Measurements from ENCODE around the gene PIGP. TPM values are rescaled to one million over a fixed set of nuclear protein-coding genes. Genes with fewer than 3 reads are reported as not detected.
"Not testable (repeated sequence)": the region's sequence is repeated elsewhere in the genome, so short reads cannot be mapped to it uniquely, and the experiment has no call there.

The PIGP gene
- polyA plus RNA-seq, 1 donor = 25.5 TPM

GRCh38 chr21:37045149-37045548, 27.7 kb downstream of the PIGP start:
- DNase-seq = no peak

GRCh38 chr21:37044643-37045042, 28.2 kb downstream of the PIGP start:
- no peak for DNase-seq

DNA sequence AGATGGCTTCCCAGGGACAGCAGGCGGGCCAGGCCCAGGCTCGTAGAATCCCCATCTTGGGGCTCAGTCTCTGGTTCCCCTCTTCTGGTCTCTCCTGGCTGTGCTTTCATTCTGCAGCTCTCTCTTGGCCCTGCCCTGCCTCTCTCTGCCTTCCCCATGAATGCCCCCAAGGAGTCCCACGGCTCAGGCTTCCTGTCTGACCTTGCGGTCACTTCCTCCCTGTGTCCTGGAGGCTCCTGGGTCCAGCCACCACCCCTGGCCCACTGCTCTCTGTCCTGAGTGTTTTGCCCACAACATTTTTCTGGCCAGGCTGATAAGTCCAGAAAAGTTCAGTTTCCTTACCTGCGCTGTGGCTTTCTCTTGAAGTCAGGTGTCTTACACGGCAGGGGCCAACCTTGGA, 29.1 kb downstream of the PIGP start:
- DNase-seq = no peak

GRCh38 chr21:37041706-37042271, 31.1 kb downstream of the PIGP start:
- DNase-seq = no peak

DNA sequence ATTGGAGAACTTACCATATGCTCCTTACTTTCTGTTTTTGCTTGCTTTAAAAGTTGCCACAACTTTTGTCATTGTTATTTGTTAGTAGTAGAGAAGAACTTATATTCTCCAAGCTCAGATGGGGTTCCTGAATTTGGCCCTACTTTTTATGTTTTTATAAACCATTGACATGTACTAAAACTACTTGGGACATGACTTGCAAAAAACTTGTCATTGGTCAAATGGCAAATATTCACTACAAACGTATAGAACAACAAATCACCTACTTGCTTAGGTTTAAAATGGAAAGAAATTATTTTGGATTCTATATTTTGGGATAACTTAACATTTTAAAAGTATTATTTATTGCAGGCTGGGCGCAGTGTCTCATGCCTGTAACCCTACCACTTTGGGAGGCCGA, 32.7 kb downstream of the PIGP start:
- DNase-seq = no peak

GRCh38 chr21:37039411-37040075, 33.3 kb downstream of the PIGP start:
- DNase-seq = no peak

- DNase-seq = no peak
Observed at GRCh38 chr21:37036177-37036576, 36.7 kb downstream of the PIGP start.

GRCh38 chr21:37034394-37034793, 38.5 kb downstream of the PIGP start:
- DNase-seq = not testable (repeated sequence)

GRCh38 chr21:37032877-37033471, 39.9 kb downstream of the PIGP start:
- no peak for DNase-seq

- DNase-seq = no peak
Observed at GRCh38 chr21:37032293-37032692, 40.6 kb downstream of the PIGP start.

DNA sequence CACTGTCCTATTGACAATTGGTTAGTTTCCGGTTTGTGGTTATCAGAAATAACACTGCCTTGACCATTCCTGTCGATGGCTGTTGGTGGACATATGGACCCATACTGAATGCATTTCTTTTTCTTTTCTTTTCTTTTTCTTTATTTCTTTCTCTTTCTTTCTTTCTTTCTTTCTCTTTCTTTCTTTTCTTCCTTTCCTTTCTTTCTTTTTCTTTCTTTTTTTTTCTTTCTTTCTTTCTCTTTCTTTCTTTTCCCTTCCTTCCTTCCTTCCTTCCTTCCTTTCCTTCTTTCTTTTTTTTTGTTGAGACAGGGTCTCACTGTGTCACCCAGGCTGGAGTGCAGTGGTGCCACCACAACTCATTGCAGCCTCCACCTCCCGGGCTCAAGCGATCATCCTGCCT, 42.0 kb downstream of the PIGP start:
- DNase-seq = no peak

- DNase-seq = no peak
Observed at GRCh38 chr21:37028570-37028969, 44.3 kb downstream of the PIGP start.

DNA sequence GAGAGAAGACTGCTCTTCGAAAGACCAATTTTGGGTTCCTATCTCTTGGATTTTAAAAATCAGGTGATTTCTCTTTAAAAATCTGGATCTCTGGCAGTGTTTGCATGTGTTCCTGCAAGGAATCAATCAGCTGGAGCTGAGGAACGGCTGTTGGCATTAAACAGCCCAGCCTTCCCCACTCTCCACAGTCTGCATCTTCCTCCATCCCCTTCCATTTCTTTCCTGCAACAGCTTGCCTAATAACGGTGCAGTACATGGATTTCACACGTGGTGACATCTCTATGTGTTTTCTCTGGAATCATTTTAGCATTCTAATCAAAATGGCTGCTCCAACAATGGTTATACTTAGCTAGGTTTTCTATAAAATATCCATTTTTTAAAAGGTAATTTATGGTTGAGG, 46.4 kb downstream of the PIGP start:
- DNase-seq = no peak

DNA sequence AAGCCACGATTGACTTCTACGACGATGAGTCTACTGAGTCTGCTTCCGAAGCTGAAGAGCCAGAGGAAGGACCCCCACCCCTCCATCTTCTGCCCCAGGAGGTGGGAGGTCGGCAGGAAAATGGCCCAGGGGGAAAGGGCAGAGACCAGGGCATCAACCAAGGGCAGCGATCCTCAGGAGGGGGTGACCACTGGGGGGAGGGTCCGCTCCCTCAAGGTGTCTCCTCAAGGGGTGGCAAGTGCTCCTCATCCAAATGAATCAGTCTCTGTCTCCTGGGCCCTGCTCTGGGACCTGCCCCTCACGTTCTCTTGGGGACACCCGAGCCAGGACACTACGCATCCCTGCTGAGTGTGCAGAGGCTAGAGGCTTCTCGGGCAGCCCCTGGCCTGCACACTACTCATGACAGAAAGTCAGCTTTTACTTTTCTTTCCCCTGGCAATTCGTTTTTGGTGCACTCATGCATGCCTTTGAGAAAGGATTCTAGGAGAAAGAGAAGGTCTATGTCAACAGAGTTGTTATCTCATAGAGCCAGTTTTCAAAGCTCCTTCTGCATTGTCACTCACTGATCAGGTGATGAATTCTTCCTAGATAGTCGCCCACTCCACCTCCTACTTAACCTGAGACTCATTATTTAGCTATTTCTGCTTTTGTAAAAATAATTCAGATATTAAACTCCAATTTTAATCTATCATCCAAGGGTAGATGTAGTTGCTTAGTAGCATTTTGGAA, 54.8 kb downstream of the PIGP start:
- DNase-seq = no peak

Other genes with a start within 250 kb of the PIGP start
- gene HLCS, start 106.4 kb downstream of the PIGP start, polyA plus RNA-seq (ENCODE audit: insufficient read length) = 18.0 TPM
- gene RIPPLY3, start 66.4 kb downstream of the PIGP start, polyA plus RNA-seq (ENCODE audit: insufficient read length) = 3.1 TPM
- 233 TPM for gene TTC3, start 183 bp upstream of the PIGP start, polyA plus RNA-seq (ENCODE audit: insufficient read length)
- 49.8 TPM for gene VPS26C, start 194.3 kb upstream of the PIGP start, polyA plus RNA-seq (ENCODE audit: insufficient read length)

Data from left kidney (tissue), 2 donors.